Naive B cell (primary cell): Measurements from ENCODE around the gene AACS. TPM values are rescaled to one million over a fixed set of nuclear protein-coding genes. Genes with fewer than 3 reads are reported as not detected.

Source experiments
- ATAC-seq, 2 donors: fragments of 150-1000 bp; cut with Tn5 transposase; 2 replicates each; pipeline ENCODE4 v1.10.0; 2021; ENCODE audit warnings: low read depth in 2 of 2, mild to moderate bottlenecking in 2 of 2, moderate library complexity in 2 of 2
- DNase-seq: peaks from one replicate; pipeline ENCODE4 v3.0.0; 2022
- H3K27ac Mint-ChIP-seq, 6 donors: one replicate each; pipeline ENCODE4 v1.8.0; 2020 to 2022; ENCODE audit warnings: mild to moderate bottlenecking in 6 of 6, mixed read lengths in 6 of 6, moderate library complexity in 5 of 6, inconsistent platforms in 2 of 6
- H3K27me3 Mint-ChIP-seq, 3 donors: one replicate each; pipeline ENCODE4 v1.8.0; 2021 to 2022; ENCODE audit warnings: mixed read lengths in 3 of 3, mild to moderate bottlenecking in 1 of 3
- H3K36me3 Mint-ChIP-seq, 2 donors: one replicate each; pipeline ENCODE4 v1.8.0; 2020 to 2022; ENCODE audit warnings: mixed read lengths in 2 of 2, inconsistent platforms in 1 of 2, mild to moderate bottlenecking in 1 of 2
- H3K4me1 Mint-ChIP-seq, 3 donors: one replicate each; pipeline ENCODE4 v1.8.0; 2020 to 2022; ENCODE audit warnings: mixed read lengths in 3 of 3, inconsistent platforms in 1 of 3, mild to moderate bottlenecking in 1 of 3, moderate library complexity in 1 of 3
- H3K4me3 Mint-ChIP-seq, 8 donors: one replicate each; pipeline ENCODE4 v1.8.0; 2020 to 2022; ENCODE audit warnings: mild to moderate bottlenecking in 8 of 8, mixed read lengths in 8 of 8, moderate library complexity in 8 of 8, inconsistent platforms in 2 of 8
- H3K9me3 Mint-ChIP-seq, 7 donors: one replicate each; pipeline ENCODE4 v1.8.0; 2020 to 2022; ENCODE audit warnings: mixed read lengths in 7 of 7, mild to moderate bottlenecking in 5 of 7, inconsistent platforms in 2 of 7, moderate library complexity in 1 of 7
- polyA plus RNA-seq, 6 donors: library from polyadenylated mRNA; unstranded; fragments of 300-500 nt; fragmentation: Illumina TruSeq; gene quantifications; one replicate each; pipeline ENCODE4 v1.2.3, GENCODE V29; 2021; ENCODE audit warnings: low read depth in 6 of 6

AACS gene
- polyA plus RNA-seq, 6 donors from 2014 or later: 4.9 to 12.1 (median 7.5) TPM

GRCh38 chr12:125180144-125180543 is 114.9 kb downstream of the AACS start:
- Mint-ChIP-seq H3K36me3 (peaks cover 0 to 13% of the 10 kb centered on the region in 2 donors), H3K9me3 (peaks cover 4 to 12% (median 7%) of the 10 kb centered on the region in 7 donors), H3K27me3 (peaks cover 42 to 82% (median 81%) of the 10 kb centered on the region in 3 donors), H3K27ac (no peak overlapping the region), H3K4me3 (no peak overlapping the region), H3K4me1 (peaks cover 4 to 9% (median 7%) of the 10 kb centered on the region in 3 donors)
- ATAC-seq: no peak
- DNase-seq: no peak

GRCh38 chr12:125181107-125181506 is 115.9 kb downstream of the AACS start:
- Mint-ChIP-seq H3K36me3 (peaks cover 0 to 3% of the 10 kb centered on the region in 2 donors), H3K27ac (no peak overlapping the region), H3K9me3 (peaks cover 0 to 7% (median 2%) of the 10 kb centered on the region in 7 donors), H3K4me1 (peaks cover 7 to 12% (median 7%) of the 10 kb centered on the region in 3 donors), H3K27me3 (peaks cover 37 to 81% (median 80%) of the 10 kb centered on the region in 3 donors), H3K4me3 (peak overlapping the region in 2 of 8 donors; percentile 3 to 69)
- DNase-seq (no peak), ATAC-seq (no peak)

- H3K9me3 Mint-ChIP-seq: peaks cover 0 to 5% (median 0%) of the 10 kb centered on the region in 7 donors
- peak overlapping the region in 1 of 6 donors; percentile 66 for H3K27ac Mint-ChIP-seq
- ATAC-seq: peak; percentile 76 to 85
- DNase-seq: peak; percentile 64
- H3K4me3 Mint-ChIP-seq: peak overlapping the region in 3 of 8 donors; percentile 14 to 37 (median 21)
- H3K27me3 Mint-ChIP-seq: peaks cover 43 to 75% (median 72%) of the 10 kb centered on the region in 3 donors
- H3K4me1 Mint-ChIP-seq: peaks cover 11 to 21% (median 17%) of the 10 kb centered on the region in 3 donors
- H3K36me3 Mint-ChIP-seq: no peaks in the 10 kb centered on the region
Observed at GRCh38 chr12:125183187-125184067, 118.2 kb downstream of the AACS start.

GRCh38 chr12:125184213-125184967 is 119.2 kb downstream of the AACS start:
- no peak for DNase-seq
- H3K4me3 Mint-ChIP-seq: peak overlapping the region in 4 of 8 donors; percentile 35 to 81 (median 58)
- H3K36me3 Mint-ChIP-seq: no peaks in the 10 kb centered on the region
- H3K4me1 Mint-ChIP-seq: peaks cover 11 to 27% (median 17%) of the 10 kb centered on the region in 3 donors
- ATAC-seq: no peak
- peaks cover 0 to 3% (median 0%) of the 10 kb centered on the region in 7 donors for H3K9me3 Mint-ChIP-seq
- H3K27ac Mint-ChIP-seq: no peak overlapping the region
- peaks cover 49 to 79% (median 76%) of the 10 kb centered on the region in 3 donors for H3K27me3 Mint-ChIP-seq

- DNase-seq: no peak
- Mint-ChIP-seq H3K36me3 (no peaks in the 10 kb centered on the region), H3K4me3 (peak overlapping the region in 5 of 8 donors; percentile 35 to 81 (median 64)), H3K27ac (peak overlapping the region in 1 of 6 donors; percentile 70), H3K9me3 (peaks cover 0 to 3% (median 0%) of the 10 kb centered on the region in 7 donors), H3K4me1 (peaks cover 11 to 29% (median 17%) of the 10 kb centered on the region in 3 donors), H3K27me3 (peaks cover 55 to 86% (median 82%) of the 10 kb centered on the region in 3 donors)
- no peak for ATAC-seq
Observed at GRCh38 chr12:125185311-125185739, 120.1 kb downstream of the AACS start.

GRCh38 chr12:125185740-125186470 is 120.7 kb downstream of the AACS start, which contains the start of gene TMEM132B:
Gene TMEM132B (plus strand): TSS chr12:125186386.
- Mint-ChIP-seq H3K27me3 (peaks cover 55 to 83% (median 80%) of the 10 kb centered on the region in 3 donors), H3K27ac (peak within 1 kb of the TSS in 1 of 6 donors; percentile 70), H3K4me3 (peak within 1 kb of the TSS in 7 of 8 donors; percentile 50 to 81 (median 73)), H3K9me3 (peaks cover 0 to 3% (median 0%) of the 10 kb centered on the region in 7 donors), H3K4me1 (peaks cover 11 to 29% (median 17%) of the 10 kb centered on the region in 3 donors), H3K36me3 (no peaks in the 10 kb centered on the region)
- DNase-seq (no peak), ATAC-seq (peak; percentile 46 to 63)

- H3K9me3 Mint-ChIP-seq: peaks cover 0 to 3% (median 0%) of the 10 kb centered on the region in 7 donors
- peaks cover 51 to 83% (median 78%) of the 10 kb centered on the region in 3 donors for H3K27me3 Mint-ChIP-seq
- no peak for ATAC-seq
- H3K4me1 Mint-ChIP-seq: peaks cover 11 to 29% (median 17%) of the 10 kb centered on the region in 3 donors
- DNase-seq: no peak
- no peaks in the 10 kb centered on the region for H3K36me3 Mint-ChIP-seq
- H3K27ac Mint-ChIP-seq: no peak overlapping the region
- peak overlapping the region in 3 of 8 donors; percentile 32 to 76 (median 71) for H3K4me3 Mint-ChIP-seq
Observed at GRCh38 chr12:125186471-125187147, 121.4 kb downstream of the AACS start.

GRCh38 chr12:125187148-125187745 is 122.0 kb downstream of the AACS start:
- ATAC-seq (no peak), DNase-seq (no peak)
- Mint-ChIP-seq H3K9me3 (no peaks in the 10 kb centered on the region), H3K27ac (no peak overlapping the region), H3K27me3 (peaks cover 52 to 82% (median 78%) of the 10 kb centered on the region in 3 donors), H3K4me1 (peaks cover 11 to 29% (median 17%) of the 10 kb centered on the region in 3 donors), H3K4me3 (peak overlapping the region in 6 of 8 donors; percentile 15 to 76 (median 54)), H3K36me3 (no peaks in the 10 kb centered on the region)

- Mint-ChIP-seq H3K27me3 (peaks cover 53 to 84% (median 78%) of the 10 kb centered on the region in 3 donors), H3K9me3 (peaks cover 0 to 1% (median 0%) of the 10 kb centered on the region in 7 donors), H3K27ac (no peak overlapping the region), H3K4me3 (peak overlapping the region; percentile 15 to 73 (median 42)), H3K36me3 (no peaks in the 10 kb centered on the region), H3K4me1 (peaks cover 11 to 29% (median 14%) of the 10 kb centered on the region in 3 donors)
- ATAC-seq (no peak), DNase-seq (no peak)
Observed at GRCh38 chr12:125187780-125188741, 122.8 kb downstream of the AACS start.

- ATAC-seq (no peak), DNase-seq (no peak)
- Mint-ChIP-seq H3K4me1 (peaks cover 7 to 25% (median 10%) of the 10 kb centered on the region in 3 donors), H3K4me3 (peak overlapping the region in 4 of 8 donors; percentile 16 to 69 (median 35)), H3K9me3 (peaks cover 0 to 1% (median 0%) of the 10 kb centered on the region in 7 donors), H3K36me3 (no peaks in the 10 kb centered on the region), H3K27me3 (peaks cover 58 to 84% (median 79%) of the 10 kb centered on the region in 3 donors), H3K27ac (peak overlapping the region in 1 of 6 donors; percentile 92)
Observed at GRCh38 chr12:125189015-125189414, 123.8 kb downstream of the AACS start.

GRCh38 chr12:125189502-125189901 is 124.3 kb downstream of the AACS start:
- ATAC-seq (no peak), DNase-seq (no peak)
- H3K27ac Mint-ChIP-seq: no peak overlapping the region
- peaks cover 54 to 84% (median 79%) of the 10 kb centered on the region in 3 donors for H3K27me3 Mint-ChIP-seq
- no peaks in the 10 kb centered on the region for H3K36me3 Mint-ChIP-seq
- H3K9me3 Mint-ChIP-seq: peaks cover 0 to 1% (median 0%) of the 10 kb centered on the region in 7 donors
- H3K4me3 Mint-ChIP-seq: no peak overlapping the region
- H3K4me1 Mint-ChIP-seq: peaks cover 7 to 25% (median 10%) of the 10 kb centered on the region in 3 donors
